GM18517 (cell line): Measurements from ENCODE around the gene IKZF4.
"Not testable (repeated sequence)": the region's sequence is repeated elsewhere in the genome, so short reads cannot be mapped to it uniquely, and the experiment has no call there.

Source experiments
- ATAC-seq: cut with Tn5 transposase; IDR thresholded peaks from one replicate; pipeline ENCODE4 v1.9.1; 2021; ENCODE audit warnings: mild to moderate bottlenecking, moderate library complexity; ENCODE audit not compliant: unreplicated experiment

IKZF4 gene

DNA sequence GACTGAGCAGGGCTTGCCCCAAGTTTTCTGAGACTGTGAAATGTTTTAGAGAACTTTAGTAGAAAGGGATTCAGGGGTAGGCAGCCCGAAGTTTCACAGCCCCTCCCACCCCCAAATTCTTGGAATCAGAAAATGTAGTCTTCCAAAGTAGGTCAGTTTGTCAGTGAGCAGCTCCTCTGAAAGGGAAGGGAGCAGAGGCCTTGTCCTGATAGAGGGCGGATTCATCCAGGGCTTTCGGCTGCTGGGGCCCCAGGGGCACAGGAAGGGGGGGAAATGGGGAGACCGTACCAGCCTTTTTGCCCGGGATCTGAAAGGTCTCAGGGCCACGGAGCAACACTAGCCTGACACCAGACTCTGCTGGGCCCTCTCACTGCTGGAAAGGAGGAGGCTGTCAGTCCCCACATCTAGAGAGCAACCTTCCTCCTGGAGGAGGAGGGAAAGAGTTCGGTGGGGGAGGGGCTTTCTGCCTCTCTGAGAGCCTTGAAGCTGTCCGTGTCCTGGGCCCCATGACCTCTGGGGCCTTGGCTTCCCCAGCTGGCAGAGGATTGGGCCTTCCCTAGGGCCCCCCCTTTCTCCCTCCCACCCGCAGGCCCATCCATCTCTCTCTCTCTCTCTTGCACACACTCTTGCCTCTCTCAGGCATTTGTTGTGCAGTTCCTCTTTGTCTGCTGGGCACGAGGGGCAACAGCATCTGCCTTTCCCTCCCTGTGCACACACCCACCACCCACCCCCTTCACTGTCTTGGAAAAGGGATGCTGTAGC, at the start of gene IKZF4:
TSS of gene IKZF4 (plus strand) at position 621 of the 762 bp plus-strand sequence. CDS start 451 bp downstream, outside the sequence.
- ATAC-seq = no peak

DNA sequence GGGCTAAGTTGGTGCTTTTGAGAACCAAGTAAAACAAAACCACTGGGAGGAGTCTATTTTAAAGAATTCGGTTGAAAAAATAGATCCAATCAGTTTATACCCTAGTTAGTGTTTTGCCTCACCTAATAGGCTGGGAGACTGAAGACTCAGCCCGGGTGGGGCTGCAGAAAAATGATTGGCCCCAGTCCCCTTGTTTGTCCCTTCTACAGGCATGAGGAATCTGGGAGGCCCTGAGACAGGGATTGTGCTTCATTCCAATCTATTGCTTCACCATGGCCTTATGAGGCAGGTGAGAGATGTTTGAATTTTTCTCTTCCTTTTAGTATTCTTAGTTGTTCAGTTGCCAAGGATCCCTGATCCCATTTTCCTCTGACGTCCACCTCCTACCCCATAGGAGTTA, 48.8 kb upstream of the IKZF4 start:
- no peak for ATAC-seq

DNA sequence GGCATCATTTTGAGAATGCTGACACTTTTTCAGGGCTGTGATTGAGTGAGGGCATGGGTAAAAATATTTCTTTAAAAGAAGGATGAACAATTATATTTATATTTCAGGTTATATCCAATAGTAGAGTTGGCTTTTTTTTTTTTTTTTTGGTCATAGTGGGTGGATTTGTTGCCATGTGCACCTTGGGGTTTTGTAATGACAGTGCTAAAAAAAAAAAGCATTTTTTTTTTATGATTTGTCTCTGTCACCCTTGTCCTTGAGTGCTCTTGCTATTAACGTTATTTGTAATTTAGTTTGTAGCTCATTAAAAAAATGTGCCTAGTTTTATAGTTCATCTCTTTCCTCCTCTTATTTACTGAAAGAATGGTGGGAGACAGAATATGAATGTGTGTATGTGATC, 48.4 kb upstream of the IKZF4 start:
- ATAC-seq = no peak

- no peak for ATAC-seq
Measured at GRCh38 chr12:55972911-55973598, 47.8 kb upstream of the IKZF4 start.

GRCh38 chr12:55973599-55974307, 47.1 kb upstream of the IKZF4 start, which contains the start of gene RAB5B:
Gene RAB5B, plus strand, starts transcription at chr12:55974078. Its CDS starts 12,883 bp downstream, at chr12:55986961.
- ATAC-seq = peak; percentile 94

- peak; percentile 5 for ATAC-seq
Measured at GRCh38 chr12:55974308-55974730, 46.5 kb upstream of the IKZF4 start.

GRCh38 chr12:55978393-55978792, 42.5 kb upstream of the IKZF4 start:
- ATAC-seq = no peak

GRCh38 chr12:55979069-55979468, 41.8 kb upstream of the IKZF4 start:
- ATAC-seq = no peak

GRCh38 chr12:55981882-55982281, 39.0 kb upstream of the IKZF4 start:
- ATAC-seq = not testable (repeated sequence)

- ATAC-seq = no peak
Measured at GRCh38 chr12:55982319-55982936, 38.4 kb upstream of the IKZF4 start.

- no peak for ATAC-seq
Measured at GRCh38 chr12:55983232-55983842, 37.5 kb upstream of the IKZF4 start.

DNA sequence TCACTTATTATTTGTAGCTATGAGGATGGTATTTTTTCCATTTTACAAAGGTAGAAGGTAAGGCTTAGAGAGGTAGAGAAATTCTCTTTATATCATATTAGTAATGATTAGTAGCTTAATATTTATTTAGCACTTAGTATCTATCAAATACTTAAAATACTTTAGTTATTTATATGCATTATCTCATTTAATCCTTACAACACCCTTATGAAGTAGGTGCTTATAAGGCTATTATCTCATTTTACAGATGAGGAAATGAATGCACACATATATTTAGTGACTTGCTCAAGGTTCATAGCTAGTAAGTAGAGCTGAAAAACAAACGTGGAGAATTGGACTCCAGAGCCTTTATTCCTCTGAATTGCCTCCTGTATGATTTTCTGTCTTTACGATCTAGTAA, 36.0 kb upstream of the IKZF4 start:
- no peak for ATAC-seq

DNA sequence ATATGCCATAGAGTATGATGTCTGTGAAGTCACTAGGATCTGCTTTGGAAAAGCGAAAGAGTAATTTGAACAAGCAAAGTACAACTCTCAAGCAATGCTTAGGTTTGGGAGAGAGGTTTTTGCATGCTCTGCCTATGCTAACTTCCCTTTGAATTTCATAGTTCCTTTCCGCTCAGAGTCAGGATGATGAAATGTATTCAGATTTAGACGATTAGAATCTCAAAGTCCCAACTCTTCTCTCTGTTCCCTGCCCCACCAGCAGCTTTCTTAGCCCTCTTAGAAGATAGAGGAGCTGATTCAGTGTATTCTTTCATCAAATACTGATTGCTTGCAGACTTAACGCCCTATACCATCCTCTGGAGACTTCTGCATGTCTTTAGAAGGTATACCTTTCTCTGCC, 35.5 kb upstream of the IKZF4 start:
- ATAC-seq = no peak

- not testable (repeated sequence) for ATAC-seq
Measured at GRCh38 chr12:55985976-55986375, 34.9 kb upstream of the IKZF4 start.

DNA sequence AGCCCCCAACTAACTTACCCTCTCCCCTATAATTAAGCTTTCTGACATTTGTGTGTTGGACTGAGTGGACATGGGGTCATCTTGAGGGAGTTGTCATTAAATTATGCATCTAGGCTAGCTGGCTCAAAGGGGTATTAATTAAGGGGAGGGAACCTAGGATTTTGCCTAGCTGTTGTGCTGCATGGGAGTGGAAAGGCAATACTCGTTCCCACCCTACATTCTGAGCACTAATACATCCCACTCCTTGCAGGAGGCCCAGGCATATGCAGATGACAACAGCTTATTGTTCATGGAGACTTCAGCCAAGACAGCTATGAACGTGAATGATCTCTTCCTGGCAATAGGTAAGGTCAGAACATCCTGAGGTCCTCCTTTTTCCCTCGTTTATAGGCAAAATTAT, 29.7 kb upstream of the IKZF4 start:
- no peak for ATAC-seq

DNA sequence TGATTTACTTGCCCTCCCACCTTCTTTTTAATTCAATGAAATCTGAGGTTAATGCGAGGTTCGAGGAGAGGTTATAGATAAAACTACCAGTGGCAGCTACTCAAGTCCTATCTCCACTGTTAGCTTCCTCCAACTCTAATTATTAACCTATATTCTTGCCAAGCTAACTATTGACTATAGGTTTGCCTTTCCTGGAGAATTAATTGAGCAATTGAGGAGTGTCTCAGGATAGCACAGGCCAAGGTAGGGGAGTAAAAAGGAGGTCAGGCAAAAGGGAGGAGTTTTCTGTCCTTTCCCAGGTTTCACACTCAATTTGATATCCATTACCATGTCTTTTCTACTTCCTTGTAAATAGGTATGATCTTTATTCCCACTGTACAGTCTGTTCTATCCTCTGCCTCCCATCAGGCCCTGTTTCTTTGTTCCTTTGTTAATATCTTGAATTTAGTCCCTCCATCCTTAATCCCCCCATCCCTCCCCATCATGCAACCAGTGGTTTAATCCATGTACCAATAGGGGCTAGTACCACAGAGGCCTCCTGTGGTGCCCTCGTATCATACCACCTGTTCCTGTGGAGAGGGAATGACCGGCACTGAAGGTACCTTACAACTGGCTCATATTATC, 27.5 kb upstream of the IKZF4 start:
- ATAC-seq = no peak

DNA sequence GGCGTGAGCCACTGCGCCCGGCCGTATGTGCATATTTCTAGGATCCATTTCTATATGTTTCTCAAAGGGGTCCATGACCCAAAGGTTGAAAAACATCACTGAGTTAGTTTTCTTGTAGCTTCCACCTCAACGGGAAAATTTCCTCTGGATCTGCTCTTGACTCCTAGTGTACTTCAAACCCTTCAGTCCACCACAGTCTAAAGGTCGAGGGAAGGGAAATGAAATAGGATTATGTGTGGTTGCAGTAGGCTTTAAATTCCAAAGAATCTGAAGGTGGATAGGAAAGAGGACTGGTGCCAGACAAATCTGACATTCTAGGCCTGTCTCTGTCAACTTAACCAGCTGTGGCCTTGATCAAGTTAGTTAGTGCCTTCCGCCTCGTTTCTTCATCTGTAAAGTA, 25.5 kb upstream of the IKZF4 start:
- ATAC-seq = no peak

GRCh38 chr12:55996201-55996714, 24.6 kb upstream of the IKZF4 start:
- ATAC-seq = no peak

DNA sequence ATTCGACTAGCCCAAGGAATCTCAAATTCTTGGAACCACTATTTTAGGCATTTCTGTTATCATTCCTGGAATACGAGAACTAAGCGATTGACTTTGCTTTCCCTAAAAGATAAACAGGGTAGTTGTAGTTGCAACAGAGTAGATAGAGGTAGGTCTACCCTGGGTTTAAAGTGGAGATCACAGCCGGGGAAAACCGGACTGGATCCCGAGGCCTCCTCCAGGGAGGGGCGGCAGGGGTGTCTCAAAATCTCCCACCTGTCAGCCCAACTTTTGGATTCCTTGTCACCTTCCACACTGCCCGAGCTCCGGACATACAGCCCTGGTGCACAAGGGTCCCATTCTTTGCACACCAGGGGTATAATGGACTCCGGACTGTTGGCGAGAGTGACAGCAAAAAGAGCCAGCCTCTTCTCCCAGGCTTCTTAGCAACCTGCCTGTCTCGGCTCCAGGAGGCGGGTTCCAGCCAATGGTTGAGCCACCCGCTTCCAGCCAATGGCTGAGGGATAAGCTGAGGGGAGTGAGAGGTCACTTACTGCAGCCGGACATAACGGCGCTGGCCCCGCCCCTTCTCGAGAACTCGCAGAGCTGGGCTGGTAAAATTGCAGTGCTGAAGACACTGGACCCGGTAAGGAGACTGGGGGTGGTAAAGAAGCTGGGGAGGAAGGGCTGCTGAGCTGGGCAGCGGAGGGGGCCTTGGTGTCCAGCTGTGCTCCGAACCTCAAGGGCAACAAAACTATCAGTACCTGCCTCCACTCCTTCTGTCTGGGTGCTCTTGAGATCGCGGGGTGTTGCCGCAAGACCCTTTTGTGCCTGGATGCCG, 23.9 kb upstream of the IKZF4 start, which contains the start of gene SUOX:
TSS of gene SUOX (plus strand) at position 562 of the 820 bp plus-strand sequence. CDS start 4,946 bp downstream, outside the sequence.
- peak; percentile 97 for ATAC-seq
